Ecto neural progenitor cell (in vitro differentiated cells): Measurements from ENCODE around the gene HAPSTR1.

Source experiments
- DNase-seq: peaks from one replicate; pipeline ENCODE4 v3.0.0-alpha.2; 2018; ENCODE audit warnings: low spot score

The HAPSTR1 gene

GRCh38 chr16:9123401-9123800 is 32.0 kb downstream of the HAPSTR1 start:
- DNase-seq = no peak

GRCh38 chr16:9123871-9124270 is 32.4 kb downstream of the HAPSTR1 start:
- DNase-seq = no peak

- no peak for DNase-seq
Measured at GRCh38 chr16:9124444-9124843, 33.0 kb downstream of the HAPSTR1 start.

- no peak for DNase-seq
Measured at GRCh38 chr16:9124908-9125584, 33.6 kb downstream of the HAPSTR1 start.

DNA sequence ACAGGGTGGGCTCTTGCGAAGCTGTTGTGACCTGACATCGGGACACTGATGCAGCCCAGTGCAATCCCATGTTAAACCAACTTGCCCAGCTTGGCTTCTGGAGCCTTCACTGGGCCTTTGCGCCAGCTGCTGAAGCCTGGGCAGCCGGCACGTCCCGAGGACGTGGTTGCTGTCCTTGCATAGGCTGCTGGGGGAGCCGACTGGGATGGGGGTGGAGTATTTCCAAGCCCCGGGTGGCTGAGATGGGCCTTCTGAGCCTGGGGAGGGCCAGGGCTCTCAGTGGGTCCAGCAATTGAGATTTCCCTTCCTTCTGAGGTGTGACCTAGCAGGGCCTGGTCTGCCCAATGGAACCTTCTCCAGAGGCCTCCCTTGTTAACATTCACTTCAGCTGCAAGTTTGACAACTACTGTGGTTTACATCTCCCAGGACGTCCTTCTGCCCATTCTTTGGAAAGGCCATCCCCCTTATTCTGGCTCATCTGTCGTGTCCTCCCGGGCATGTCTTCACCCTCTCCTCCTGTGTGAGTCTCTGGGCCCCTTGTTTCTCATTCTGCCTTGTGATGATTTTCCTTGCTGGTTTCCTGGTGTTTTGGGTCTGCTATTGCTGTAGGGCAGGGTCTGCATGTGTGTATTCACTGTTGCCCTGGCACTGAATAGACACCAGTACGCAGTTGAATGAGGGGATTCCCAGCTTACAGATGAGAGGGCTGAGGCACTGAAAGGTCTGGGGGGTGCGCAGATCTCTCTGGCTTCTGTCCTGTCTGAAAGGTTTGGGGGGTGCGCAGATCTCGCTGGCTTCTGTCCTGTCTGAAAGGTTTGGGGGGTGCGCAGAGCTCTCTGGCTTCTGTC is 34.4 kb downstream of the HAPSTR1 start:
- DNase-seq = no peak

DNA sequence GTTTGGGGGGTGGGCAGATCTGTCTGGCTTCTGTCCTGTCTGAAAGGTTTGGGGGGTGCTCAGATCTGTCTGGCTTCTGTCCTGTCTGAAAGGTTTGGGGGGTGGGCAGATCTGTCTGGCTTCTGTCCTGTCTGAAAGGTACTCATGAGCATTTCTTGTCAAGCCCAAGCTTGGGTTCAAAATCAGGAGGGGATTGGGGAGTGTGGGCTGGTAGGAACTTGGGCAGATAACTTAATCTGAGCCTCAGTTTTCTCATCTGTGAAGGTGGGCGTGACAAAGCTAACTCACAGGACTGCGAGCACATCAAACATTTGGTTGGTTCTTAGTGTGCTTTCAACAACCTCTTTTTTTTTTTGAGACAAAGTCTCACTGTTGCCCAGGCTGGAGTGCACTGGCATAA is 35.2 kb downstream of the HAPSTR1 start:
- DNase-seq = no peak

DNA sequence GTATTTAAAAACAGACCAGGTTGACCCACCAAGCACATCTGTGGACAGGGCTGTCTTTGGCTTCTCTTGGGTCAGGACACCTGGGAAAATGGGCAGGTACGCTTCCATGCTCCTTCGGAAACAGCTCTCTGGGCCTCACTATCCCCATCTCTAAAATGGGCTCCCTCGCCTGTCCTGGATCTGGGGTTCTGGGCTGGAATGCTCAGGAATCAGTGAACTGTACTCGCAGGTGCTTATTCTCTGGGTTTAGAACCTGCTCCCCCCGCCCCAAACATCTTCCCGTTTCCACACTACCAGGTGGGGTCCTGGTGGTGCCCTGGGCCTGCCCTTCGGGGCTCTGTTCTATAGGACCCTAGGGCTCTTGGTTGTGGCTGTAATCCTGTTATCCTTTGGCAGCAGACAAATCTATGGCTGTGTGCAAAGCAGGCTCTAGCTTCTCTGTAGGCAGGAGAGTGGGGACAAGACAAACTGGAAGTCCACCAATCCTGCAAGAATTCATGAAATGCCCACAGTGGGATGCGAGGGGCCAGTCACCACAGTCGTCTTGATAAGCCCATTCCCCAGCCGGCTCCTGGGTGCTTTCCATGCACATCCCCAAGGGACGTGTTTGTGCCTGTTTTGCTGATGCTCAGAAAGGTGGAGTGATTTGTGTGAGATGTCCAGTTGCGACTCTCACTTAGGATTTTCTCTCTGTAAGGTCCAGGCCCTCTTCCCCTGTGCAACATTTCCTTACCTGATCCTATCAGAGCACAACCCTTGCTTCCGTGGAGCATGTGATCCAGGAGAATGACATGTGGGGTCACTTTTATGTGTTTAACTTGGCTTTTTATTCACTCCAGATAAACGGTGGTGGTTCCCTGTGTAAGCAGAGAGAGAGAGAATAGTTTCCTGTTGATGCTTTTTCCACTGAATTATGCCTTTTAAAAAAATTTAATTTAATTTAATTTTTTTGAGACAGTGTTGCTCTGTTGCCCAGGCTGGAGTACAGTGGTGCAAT is 37.2 kb downstream of the HAPSTR1 start:
- DNase-seq = no peak

- DNase-seq = no peak
Measured at GRCh38 chr16:9134306-9134705, 42.9 kb downstream of the HAPSTR1 start.

- DNase-seq = peak; percentile 77
Measured at GRCh38 chr16:9134739-9135138, 43.3 kb downstream of the HAPSTR1 start.

DNA sequence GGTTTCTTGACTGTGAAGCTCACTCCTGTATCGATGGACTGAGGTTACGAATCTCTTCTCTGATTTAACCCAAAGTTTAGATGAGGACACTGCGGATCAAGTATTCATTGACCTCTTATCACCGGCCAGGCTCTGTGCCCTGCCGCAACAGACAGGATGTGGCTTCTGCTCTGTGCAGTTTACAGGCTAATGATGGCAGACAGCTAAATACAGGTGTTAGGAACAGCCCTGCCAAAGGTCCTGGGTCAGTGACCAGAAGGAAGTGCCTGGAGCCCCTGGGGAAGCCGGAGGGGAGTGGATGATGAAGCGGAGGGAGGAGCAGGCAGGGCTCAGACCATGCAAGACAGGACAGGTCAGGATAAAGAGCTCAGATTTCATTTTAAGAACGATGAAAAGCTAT is 44.4 kb downstream of the HAPSTR1 start:
- no peak for DNase-seq

- no peak for DNase-seq
Measured at GRCh38 chr16:9136596-9136995, 45.2 kb downstream of the HAPSTR1 start.

- no peak for DNase-seq
Measured at GRCh38 chr16:9138021-9138680, 46.7 kb downstream of the HAPSTR1 start.

DNA sequence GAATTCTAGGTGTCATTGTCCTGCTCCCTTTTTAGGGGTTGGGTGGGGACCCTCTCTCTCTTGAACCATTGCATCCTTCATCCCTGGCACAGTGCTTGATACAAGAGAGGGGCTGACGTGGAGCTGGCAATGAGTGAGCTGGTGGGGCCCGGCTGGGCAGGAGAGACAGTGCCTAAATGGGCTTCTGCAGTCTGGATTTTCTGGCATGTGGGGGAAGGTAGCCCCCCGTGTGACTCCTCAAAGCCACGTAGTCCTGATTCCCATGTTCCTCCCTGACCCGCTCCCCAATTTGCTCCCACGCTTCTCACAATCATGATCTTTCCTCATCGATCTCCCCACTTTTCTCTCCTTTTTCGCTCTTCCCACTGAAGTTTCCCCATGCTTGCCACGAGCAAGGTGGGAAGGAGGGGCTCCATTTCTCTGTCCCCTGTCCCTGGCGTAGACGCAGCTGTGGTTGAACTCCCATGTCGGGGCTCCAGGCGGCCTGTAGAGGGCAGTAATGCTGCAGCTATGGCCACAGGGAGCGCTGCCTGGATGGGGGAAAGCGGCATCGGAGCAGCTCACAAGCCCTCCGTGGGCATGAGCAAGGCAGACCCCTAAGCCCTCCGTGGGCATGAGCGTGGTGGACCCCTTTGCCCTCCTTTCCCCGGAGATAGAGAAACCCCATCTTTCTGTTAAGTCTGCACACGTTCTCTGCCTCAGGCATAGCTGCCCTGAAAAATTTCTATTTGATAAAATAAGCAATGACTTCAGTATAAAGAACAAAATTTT is 47.5 kb downstream of the HAPSTR1 start:
- peak; percentile 84 for DNase-seq

GRCh38 chr16:9139965-9140364 is 48.5 kb downstream of the HAPSTR1 start:
- DNase-seq = no peak
